ENCODE data around the gene MYO3B.

The MYO3B gene

GRCh38 chr2:170247882-170248393, 70.0 kb downstream of the MYO3B start:
- no peak for TF ChIP-seq CTCF (IDR thresholded peaks at IDR 0.05)

GRCh38 chr2:170248574-170249393, 70.8 kb downstream of the MYO3B start:
- no peak for TF ChIP-seq CTCF (IDR thresholded peaks at IDR 0.05)

GRCh38 chr2:170249761-170250160, 71.8 kb downstream of the MYO3B start:
- TF ChIP-seq CTCF (IDR thresholded peaks at IDR 0.05) = no peak

GRCh38 chr2:170250584-170250983, 72.6 kb downstream of the MYO3B start:
- TF ChIP-seq CTCF (IDR thresholded peaks at IDR 0.05) = no peak

- TF ChIP-seq CTCF (IDR thresholded peaks at IDR 0.05) = no peak
Measured at GRCh38 chr2:170252414-170252813, 74.5 kb downstream of the MYO3B start.

- no peak for TF ChIP-seq CTCF (IDR thresholded peaks at IDR 0.05)
Measured at GRCh38 chr2:170253721-170254230, 75.8 kb downstream of the MYO3B start.

GRCh38 chr2:170254293-170254732, 76.4 kb downstream of the MYO3B start:
- no peak for TF ChIP-seq CTCF (IDR thresholded peaks at IDR 0.05)
